Epithelial cell of proximal tubule (primary cell): ENCODE measurements around the gene TEX261. TPM values are rescaled to one million over a fixed set of nuclear protein-coding genes. Genes with fewer than 3 reads are reported as not detected.
A peak's percentile ranks its signal among the peaks of the same experiment; 100 is the strongest.

ENCODE experiments used
- DNase-seq: peaks from one replicate; pipeline ENCODE4 v3.0.0-alpha.2; 2011; ENCODE audit warnings: low read depth
- H3K4me3 ChIP-seq: 2 replicates; pipeline ENCODE4 v1.5.1; 2011; ENCODE audit warnings: low read depth, mild to moderate bottlenecking, low read length
- total RNA-seq: library from RNA; depleted of rRNA; stranded (reverse); fragments of >200 nt; gene quantifications from 2 replicates; pipeline ENCODE4 v1.2.3, GENCODE V29; 2015
- TF ChIP-seq, protein P1 (sequence below): conservative IDR thresholded peaks from 2 replicates; pipeline ENCODE4 v1.5.1; 2012; ENCODE audit warnings: low read depth, mild to moderate bottlenecking, low read length

Gene TEX261
- total RNA-seq, 1 donor from 2014 or later: 12.3 TPM

DNA sequence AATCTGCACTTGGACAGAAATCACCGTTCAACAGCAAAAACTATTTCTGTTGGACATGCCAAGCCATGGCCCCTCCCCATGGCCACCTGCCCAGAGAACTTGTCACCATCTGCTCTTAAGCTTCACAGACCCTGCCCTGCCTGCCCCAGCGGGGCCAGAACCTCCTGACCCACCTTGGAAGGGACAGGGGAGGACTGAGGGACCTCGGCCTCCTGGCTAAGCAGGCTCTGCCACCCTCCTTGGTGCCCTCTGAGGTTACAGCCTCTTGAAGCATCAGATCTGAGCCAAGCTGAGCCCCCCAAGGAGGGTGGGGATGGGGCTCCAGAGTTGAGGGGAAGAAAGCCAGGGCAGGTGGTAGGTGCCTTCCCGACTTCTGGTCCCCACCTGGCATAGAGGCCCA, 6.5 kb downstream of the TEX261 start:
- no peak overlapping the region for H3K4me3 ChIP-seq
- TF ChIP-seq, protein P1, sequence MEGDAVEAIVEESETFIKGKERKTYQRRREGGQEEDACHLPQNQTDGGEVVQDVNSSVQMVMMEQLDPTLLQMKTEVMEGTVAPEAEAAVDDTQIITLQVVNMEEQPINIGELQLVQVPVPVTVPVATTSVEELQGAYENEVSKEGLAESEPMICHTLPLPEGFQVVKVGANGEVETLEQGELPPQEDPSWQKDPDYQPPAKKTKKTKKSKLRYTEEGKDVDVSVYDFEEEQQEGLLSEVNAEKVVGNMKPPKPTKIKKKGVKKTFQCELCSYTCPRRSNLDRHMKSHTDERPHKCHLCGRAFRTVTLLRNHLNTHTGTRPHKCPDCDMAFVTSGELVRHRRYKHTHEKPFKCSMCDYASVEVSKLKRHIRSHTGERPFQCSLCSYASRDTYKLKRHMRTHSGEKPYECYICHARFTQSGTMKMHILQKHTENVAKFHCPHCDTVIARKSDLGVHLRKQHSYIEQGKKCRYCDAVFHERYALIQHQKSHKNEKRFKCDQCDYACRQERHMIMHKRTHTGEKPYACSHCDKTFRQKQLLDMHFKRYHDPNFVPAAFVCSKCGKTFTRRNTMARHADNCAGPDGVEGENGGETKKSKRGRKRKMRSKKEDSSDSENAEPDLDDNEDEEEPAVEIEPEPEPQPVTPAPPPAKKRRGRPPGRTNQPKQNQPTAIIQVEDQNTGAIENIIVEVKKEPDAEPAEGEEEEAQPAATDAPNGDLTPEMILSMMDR: no peak
- DNase-seq: no peak

- TF ChIP-seq, protein P1: no peak
- H3K4me3 ChIP-seq: no peak overlapping the region
- DNase-seq: no peak
Measured at GRCh38 chr2:70987386-70987785, 7.3 kb downstream of the TEX261 start.

- no peak overlapping the region for H3K4me3 ChIP-seq
- DNase-seq: no peak
- TF ChIP-seq, protein P1: no peak
Measured at GRCh38 chr2:70986499-70987189, 8.0 kb downstream of the TEX261 start.

- no peak overlapping the region for H3K4me3 ChIP-seq
- TF ChIP-seq, protein P1: no peak
- no peak for DNase-seq
Measured at GRCh38 chr2:70985956-70986355, 8.7 kb downstream of the TEX261 start.

DNA sequence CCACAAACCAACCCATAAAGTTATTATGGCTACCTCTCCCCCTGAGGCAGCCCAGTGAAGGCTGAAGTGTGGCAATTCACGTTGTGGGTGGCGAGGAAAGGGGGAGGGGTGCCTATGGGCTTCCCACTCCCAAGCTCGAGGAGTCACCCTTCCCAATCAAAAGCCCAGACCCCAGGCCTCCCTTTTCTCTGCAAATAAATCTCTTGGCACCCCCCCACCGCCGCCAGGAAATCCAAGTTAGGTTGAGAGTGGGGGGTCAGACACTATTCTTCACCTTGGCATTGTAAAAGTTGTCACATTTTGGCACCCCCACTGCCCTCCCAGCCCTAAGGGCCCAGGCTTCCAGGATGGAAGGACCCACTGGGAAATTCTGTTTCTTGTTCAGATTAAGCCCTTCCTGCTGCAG, 9.4 kb downstream of the TEX261 start:
- TF ChIP-seq, protein P1: no peak
- no peak for DNase-seq
- no peak overlapping the region for H3K4me3 ChIP-seq

DNA sequence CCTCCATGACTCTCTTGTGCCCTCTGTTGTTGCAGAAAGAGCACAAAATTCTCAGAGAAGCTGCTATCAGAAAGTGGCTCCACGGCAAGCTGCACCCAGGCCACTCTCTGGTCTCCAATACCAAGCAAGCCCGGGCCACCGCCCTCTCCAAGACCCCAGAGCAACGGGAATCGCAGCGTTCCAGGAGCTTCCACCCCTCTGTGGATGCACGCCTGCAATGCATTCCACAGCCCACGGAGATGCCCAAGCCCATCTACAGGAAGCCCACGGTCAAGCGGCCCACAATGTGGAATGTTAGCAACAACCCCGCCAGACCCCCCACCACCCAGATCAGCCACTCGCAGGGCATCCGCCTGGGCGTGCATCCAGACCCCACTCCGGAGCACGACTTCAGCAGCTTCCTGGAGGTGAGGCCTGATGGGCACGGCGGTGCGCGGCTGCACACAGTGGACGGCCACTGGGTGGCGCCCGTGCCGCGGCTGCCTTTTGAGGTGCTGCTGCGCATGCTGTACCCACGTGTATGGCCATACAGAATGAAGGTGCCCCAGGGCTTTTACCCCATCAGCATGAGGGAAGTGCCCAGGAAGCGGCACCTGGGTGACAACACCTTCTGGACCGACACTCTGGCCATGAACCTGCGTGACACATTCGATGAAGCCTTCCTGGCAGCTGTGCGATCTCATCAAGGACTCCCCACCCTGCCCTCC, 9.9 kb downstream of the TEX261 start:
- DNase-seq: no peak
- TF ChIP-seq, protein P1: peak; percentile 57
- H3K4me3 ChIP-seq: no peak overlapping the region

DNA sequence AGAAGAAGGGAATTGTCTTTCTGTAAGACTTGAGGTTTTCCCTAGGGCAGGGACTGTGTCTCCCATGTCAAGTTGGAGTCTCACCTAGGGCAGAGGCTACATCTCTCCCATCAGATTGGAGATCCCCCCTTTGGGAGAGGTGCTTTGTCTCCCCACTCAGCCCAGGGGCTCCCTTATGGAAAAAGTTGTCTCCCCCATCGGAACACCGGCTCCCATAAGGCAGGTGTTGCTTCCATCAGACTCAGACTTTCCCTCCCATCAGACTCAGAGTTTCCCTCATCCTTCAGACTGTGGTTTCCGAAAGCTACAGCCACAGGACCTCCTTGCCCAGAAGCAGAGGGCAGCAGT, 10.5 kb downstream of the TEX261 start:
- H3K4me3 ChIP-seq: no peak overlapping the region
- TF ChIP-seq, protein P1: no peak
- DNase-seq: no peak
